GM12875 (cell line): Measurements from ENCODE around the gene SPRR4.

Experiments used
- H3K4me3 ChIP-seq: one replicate; pipeline ENCODE4 v1.5.1; 2011; ENCODE audit warnings: low read depth, low read length, control low read depth
- CTCF ChIP-seq: IDR thresholded peaks from 2 replicates; pipeline ENCODE4 v1.5.1; 2011; ENCODE audit warnings: low read depth, mild to moderate bottlenecking, control low read depth, inconsistent platforms, low read length, moderate library complexity, borderline replicate concordance; ENCODE audit not compliant: insufficient read depth

Gene SPRR4

GRCh38 chr1:152977614-152978013 is 7.2 kb downstream of the SPRR4 start:
- H3K4me3 ChIP-seq: no peak overlapping the region
- TF ChIP-seq CTCF: no peak

DNA sequence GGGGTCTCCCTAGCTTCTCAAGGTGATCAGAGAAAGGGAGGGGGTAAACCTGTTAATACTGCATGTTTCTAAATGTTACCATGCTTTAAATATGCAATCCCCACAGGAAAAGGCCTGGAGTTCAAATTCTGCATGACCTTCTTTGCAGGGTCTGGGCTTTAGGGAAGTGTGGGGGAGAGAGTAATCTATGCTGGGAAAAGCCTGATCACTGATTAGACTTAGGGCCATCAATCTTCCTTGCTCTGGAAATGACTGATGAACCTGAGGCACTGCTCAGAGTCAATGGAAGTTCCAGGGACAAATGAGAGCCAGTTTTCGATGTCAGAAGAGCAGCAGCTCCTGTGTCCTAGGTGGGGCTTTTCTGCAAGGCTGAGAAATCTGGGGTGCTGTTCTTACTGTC is 10.2 kb downstream of the SPRR4 start:
- H3K4me3 ChIP-seq: no peak overlapping the region
- TF ChIP-seq CTCF: no peak

GRCh38 chr1:152981146-152981871 is 10.9 kb downstream of the SPRR4 start:
- no peak overlapping the region for H3K4me3 ChIP-seq
- TF ChIP-seq CTCF: no peak

GRCh38 chr1:152982076-152982475 is 11.6 kb downstream of the SPRR4 start:
- no peak overlapping the region for H3K4me3 ChIP-seq
- TF ChIP-seq CTCF: no peak

DNA sequence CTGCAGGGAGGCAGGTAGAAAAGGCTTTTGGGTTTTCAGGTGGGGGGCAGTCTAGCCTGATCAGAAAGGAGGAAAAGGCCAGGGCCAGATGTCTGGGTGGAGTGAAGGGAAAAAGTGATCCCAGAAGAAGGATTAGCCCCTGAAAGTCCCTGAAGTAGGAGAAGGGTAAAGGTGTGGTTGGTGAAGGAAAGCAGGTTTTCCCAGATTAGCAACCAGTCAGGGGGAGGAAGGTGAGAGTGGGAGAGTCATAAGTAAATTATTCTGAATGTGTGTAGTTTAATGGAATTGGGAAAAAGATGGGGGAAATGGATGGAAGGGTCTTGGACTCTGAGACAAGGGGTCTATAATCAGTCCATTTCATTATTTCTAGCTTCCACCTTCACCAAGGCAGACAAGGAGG is 12.8 kb downstream of the SPRR4 start:
- no peak overlapping the region for H3K4me3 ChIP-seq
- TF ChIP-seq CTCF: no peak

- H3K4me3 ChIP-seq: no peak within 1 kb of the TSS
- TF ChIP-seq CTCF: no peak
Measured at GRCh38 chr1:152983743-152984142, 13.3 kb downstream of the SPRR4 start, which contains the start of gene SPRR1A. Gene SPRR1A (plus strand): TSS chr1:152984081. CDS start chr1:152985231, 1,150 bp downstream.

DNA sequence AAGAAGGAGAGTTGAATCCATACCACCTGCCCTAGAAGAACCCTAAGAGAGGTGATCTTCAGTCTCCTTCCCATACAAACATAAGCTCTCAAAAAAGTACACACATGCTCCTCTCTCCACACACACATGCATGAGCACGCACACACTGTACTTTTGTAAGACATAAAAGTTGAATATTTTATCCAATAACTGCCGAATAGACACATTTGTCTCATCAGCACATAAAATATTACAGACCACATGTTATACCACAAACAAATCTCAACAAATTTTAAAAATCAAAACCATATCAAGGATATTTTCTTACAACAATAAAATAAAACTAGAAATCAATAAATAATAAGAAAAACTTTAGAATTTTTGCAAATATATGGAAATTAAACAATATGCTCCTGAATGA is 16.1 kb downstream of the SPRR4 start:
- no peak for TF ChIP-seq CTCF
- no peak overlapping the region for H3K4me3 ChIP-seq
